Kasumi-1 (cell line): ENCODE results near the gene RASGEF1C.

ENCODE experiments used
- DNase-seq, 2 experiments: peaks; one replicate each; lab custom pipeline; 2025; lab: John Stamatoyannopoulos, UW

RASGEF1C gene

DNA sequence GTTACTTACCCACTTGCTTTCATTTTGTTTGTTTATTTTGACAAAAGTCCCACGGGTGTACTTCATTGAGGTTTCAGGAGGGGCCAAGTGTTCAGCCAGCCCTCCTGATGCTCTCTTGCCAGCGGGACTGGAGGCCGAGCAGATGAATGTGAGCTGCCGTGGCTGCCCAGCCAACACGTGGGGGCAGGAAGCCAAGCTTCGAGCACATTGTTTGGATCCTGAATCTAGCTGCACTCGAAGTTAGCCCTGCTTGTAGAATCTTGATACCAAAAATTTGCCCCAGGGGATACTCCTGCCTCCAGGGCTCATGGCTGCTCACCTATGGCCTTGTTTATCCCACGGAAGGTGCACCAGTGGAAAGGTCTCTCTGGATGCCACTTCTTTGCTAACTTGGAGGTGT, 49.3 kb downstream of the RASGEF1C start:
- DNase-seq = no peak

DNA sequence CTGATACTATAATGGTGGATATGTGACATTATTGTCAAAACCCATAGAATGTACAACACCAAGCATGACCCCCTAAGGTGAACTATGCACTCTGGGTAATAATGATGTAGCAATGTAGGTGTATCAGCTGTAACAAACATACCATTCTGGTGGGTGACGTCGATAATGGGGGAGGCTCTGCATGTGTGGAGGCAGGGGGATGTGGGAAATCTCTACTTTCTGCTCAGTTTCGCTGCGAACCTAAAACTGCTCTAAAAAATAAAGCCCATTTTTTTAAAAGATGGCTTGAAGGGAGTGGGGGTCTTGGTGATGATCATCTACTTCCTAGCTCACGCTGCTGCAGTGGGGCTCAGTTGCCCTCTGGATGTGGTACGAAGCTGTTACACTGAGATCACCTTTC, 51.1 kb downstream of the RASGEF1C start:
- no peak for DNase-seq

DNA sequence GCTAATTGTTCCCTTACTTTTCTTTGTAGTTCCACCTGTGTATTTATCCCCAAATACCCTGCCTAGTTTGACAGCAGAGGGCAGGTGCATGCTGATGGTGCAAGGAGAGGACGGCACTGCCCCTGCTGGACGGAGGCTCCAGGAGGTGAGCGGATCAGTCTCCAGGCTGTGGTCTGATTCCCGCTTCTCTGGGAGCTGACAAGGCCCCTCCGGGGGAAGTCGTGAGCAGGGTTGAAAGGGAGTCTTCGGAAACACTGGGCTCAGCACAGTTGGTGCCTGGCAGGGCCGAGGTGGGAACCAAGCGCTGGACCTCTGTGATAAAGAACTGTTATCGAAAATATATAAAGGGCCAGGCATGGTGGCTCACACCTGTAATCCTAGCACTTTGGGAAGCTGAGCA, 52.9 kb downstream of the RASGEF1C start:
- no peak for DNase-seq

DNA sequence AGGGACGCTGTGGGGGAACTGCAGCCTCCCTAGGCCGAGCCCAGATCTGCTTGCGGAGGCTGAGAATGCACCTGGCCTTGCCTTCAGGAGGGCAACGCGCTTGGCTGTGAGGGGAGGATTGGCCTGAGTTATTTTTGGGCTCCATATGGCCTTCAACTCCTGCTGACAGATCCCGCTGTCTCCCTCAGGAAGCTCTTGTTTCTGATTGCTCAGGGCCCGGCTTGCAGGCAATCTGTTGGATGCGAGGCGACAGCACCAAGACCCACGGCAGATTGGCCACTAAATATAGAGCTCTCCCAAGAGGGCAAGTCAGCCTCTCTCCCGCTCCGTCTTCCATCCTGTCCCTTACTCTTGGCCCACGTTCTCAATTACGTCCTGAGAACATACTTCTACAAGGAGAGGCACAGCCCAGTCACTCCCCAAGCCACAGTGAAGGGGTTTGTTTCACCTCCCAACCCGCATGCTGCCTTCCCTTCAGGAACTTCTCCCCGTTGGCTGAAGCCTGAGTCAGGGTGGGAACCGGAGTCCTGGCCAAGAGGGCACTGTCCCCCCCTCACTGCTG, 53.6 kb downstream of the RASGEF1C start:
- DNase-seq = no peak

DNA sequence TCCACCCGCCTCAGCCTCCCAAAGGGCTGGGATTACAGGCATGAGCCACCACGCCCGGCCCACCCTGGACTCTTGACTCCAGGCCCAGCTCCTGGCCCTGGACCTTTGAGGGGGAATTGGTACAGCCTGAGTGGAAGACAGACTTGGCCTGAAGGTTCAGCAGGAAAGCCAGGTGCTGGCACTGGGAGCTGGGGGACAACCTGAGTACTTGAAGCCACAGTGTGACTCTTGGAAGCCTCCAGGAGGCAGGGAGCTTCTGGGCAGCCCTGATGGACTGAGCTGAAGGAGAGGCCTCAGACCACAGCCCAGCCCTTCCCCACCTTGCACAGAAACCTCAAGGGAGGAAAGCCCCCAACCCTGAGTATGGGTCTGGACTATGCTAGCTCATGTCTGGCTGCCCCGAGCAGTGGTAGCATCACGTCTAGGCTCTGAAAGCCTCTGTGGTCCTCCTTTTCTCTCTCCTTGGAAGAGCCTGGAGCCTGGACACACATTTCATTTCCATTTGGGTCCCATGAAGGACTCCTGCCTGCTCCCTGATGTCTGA, 54.1 kb downstream of the RASGEF1C start:
- DNase-seq = no peak

DNA sequence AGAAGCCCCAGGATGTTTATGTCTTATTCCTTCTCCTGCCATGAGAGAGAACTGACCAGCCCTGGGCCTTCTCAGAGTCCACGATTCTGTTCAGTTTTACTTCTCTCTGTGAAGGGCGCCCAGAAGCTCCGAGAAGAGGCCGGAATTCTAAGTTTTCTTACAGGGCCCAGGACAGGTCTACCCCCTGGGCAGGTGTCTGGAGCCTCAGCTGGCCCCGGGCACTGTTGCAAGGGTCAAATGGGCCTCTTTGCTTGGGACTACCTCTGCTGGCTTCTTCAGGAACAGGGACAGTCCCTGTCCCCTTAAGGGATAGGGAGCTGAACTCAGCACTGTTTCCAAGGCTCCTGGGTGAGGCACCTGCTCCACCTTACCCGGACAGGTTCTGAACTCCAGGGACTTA, 55.0 kb downstream of the RASGEF1C start:
- DNase-seq = no peak

DNA sequence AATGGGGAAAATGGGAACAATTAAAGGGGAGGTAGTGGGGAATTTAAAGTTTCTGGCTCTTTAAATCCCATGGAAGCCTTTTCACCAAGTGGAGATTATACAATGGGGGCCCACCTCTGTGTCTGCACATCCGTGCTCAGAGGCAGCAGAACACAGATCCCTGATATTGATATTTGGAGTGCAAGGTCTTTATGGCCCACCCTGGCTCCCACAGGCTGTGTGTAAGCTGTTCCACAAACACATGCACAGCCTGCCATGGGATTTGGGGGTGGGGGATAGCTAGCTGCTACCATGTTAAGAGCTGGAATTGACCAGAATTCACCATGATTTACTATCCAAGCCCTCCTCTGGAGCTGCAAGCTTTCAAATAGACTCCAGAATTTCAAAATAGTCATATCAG, 55.9 kb downstream of the RASGEF1C start:
- no peak for DNase-seq

DNA sequence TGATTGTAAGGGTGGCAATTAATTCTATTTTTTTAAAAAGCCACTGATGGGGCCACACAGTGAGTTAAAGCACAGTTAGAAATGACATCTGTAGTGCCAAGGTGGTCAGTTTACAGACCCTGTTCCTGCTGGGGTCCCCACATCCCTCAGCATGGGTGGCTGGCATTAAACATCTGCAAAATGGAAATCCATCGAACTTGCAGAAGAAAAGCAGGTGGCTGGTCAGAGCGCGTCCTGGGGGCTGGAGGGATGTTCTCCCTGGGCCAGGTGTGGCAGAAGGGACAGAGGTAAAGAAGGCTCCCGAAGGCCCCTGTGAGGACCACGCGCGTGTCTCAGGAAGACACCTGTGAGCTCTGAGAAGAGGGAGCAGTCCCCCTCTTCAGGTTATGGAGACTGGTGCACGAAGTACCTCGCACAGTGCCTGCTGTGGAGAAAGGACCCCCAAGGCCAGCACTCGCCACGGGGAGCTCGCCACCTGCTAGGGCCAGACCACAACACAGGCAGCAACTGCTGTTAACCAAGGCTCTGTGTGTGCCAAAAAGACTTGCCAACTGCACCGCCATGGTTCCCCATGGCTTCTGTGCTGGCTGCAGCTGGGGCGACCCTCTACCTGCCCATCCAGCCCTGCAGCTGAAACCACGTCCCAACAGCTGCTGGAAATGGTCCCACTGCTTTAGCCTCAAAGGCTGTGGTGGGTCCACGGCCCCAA, 65.2 kb downstream of the RASGEF1C start:
- DNase-seq = no peak

DNA sequence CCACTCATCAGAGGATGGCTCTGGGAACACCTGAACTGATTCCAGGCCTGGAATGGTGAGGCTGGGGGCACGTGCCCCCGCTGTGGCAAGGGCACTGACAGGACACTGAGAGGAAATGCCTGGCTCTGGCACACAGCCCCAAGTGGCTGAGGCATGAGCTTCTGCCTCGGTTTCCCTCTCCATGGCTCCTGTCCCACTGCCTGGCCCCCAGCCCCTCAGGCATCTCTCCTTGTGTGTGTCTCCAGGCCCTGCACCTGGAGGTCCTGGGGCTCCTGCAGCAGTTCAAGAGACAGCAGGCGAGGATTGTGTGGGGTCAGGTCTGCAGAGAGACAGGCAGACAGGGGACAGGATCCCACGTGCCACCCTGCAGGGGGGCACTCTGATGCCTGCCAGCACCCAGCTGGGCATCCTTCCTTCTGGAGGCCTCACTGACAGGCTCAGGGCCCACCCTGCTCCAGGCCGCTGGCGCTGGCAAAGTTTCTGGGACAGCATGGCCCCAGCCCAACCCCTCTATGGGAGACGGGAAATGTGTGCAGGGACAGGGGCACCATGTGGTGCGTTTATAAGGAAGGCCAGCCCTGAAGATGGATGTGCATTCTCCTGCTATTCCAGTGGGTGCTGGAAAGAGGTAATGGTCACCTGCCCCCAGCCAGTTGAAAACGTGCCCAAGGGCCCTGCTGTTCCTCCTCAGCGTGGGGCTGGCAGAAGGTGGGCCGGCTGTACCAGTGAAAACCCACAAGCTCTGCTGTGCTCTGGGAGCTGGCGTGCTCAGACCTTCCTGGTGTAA, 66.0 kb downstream of the RASGEF1C start:
- DNase-seq = no peak

DNA sequence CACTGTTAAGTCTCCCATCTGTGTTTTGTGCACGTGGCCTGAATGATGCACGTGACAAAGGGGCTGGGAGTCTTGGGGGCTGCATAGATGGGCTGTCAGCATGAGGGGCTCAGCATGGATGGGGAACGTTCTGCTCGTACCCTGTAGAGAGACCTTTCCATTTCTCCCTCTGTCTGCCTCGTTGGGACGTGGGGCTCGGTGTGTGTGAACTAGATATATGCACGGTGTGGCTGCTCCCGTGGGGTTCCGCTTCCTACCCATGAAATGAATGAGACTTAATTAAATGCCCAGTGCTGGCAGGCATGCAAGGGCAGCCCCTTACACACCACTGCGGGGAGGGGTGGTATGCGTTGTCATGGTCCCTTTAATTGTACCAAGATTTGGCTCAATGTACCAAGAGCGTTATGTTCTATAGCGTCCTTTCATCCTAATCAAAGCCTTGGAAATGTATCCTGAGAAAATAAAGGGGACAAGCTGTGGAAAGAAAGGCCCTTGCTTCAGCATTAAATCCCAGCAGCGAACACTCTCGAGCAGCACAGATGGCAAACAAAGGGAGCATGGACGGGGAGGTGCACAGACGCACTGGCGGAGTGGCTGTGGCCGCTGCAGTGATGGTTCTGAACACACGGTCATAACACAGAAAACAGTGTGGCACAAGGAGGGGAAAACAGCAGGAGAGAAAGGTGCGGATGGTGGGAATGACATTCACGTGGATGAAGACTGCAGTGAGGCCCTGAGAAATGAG, 66.8 kb downstream of the RASGEF1C start:
- no peak for DNase-seq

DNA sequence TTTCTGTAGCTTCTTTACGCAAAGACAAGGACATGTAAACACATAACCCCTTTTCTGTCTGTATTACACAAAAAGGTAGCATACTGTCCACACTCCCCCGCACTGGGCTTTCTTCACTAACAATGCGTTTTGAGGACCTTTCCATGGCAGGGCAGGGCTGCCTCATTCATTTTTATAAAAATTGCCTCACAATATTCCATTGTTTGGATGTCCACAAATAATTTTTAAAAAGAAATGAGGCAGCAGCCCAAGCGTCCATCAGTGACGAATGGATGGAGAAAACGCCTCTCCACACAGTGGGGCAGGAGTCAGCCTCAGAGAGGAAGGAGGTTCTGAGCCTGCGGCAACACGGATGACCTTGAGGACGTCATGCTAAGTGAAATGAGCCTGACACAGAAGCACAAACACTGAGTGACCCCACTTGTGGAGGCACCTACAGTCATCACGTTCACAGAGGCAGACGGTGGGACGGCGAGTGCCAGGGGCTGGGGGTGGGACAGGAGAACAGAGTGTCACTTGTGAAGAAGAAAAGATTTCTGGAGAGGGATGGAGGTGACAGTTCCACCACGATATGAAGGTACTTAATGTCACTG, 67.8 kb downstream of the RASGEF1C start:
- DNase-seq = no peak

DNA sequence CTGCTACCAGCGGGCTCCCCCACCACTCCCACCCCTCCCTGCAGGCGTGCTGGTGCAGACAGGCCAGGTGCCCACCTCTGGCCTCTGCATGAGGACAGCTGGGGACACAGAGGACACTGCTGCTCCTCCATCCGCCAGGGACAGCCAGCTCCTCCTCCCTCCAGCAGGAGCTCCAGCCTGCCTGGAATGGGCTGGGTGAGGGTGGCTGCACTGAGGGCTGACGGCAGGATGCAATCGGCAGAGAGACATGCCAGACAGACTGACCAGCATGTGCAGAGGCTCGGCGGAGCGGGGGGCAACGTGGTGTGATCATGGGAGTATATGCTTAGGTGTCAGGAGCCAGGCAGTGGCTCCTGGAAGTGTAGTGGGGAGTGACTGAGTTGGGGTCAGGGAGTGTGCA, 68.4 kb downstream of the RASGEF1C start:
- no peak for DNase-seq

DNA sequence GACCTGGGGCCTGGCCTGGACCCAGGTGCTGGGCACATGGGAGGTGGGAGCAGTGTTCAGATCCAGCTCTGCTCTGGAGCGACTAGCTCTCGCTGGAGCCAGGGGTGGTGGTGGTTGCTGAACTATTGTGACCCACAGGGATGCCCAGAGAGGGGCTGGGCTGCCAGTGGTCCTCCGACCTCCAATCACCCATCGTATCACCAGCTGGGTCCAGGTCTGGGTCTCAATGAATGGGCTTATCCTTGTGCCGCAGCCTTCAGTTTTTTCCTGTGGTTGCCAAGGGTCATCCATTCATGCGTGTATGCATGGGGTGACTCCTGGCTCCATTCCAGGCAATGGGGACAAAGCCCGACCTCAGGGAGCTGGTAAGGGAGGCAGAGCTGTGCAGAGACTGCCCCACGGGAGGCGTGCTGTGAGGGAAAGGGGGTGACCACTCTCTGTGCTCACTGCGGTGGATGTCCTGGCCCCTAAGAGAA, 68.9 kb downstream of the RASGEF1C start:
- DNase-seq = no peak

DNA sequence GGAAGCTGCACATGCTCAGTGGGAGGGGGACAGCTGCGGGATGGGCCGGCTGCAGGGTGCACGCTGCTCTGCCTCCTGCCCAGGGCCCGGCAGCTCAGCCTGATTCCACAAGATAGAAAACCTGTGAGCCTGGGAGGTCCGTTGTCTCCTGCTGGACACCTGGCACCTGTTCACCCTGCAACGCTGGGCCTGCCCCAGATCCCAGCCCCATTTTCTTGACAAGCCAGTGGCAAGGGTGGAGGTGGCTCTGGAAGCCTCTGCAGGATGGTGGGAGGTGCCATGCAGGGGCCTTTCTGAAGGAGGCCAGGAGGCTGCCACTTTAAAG, 69.3 kb downstream of the RASGEF1C start:
- no peak for DNase-seq

DNA sequence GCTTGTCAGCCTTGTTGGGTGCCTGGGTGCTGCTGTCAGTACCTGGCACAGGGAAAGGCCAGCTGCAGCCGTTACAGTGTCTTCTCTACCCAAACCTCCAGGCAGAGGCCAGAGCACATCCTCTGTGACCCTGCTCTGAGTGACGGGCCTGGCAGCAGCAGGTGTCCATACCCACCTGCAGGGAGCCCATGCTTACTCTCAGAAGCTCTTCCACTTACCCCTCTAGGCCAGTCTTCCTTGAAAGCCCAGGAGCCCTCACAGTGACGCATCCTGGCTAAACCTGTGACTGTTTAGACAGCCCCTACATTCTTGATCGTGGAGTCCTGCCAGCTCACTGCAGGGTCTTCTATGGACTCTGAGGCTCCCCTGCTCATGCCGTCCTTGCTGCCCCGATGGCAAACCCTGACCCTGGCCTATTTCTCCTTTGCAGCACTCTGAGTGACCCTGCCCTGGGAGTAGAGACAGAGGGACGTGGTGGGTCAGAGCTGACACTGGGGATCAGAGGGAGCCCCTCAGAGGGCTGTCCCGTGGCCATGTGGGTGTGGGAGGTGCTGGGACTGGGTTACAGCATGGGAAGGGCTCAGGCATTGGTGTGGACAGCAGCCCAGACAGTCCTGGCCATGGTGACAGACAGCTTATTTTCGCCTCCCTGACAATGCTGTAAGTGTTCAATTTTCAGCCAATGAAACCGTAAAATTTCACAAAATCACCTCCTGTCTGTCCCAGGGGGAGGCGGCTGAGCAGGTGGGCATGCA, 69.9 kb downstream of the RASGEF1C start:
- no peak for DNase-seq

DNA sequence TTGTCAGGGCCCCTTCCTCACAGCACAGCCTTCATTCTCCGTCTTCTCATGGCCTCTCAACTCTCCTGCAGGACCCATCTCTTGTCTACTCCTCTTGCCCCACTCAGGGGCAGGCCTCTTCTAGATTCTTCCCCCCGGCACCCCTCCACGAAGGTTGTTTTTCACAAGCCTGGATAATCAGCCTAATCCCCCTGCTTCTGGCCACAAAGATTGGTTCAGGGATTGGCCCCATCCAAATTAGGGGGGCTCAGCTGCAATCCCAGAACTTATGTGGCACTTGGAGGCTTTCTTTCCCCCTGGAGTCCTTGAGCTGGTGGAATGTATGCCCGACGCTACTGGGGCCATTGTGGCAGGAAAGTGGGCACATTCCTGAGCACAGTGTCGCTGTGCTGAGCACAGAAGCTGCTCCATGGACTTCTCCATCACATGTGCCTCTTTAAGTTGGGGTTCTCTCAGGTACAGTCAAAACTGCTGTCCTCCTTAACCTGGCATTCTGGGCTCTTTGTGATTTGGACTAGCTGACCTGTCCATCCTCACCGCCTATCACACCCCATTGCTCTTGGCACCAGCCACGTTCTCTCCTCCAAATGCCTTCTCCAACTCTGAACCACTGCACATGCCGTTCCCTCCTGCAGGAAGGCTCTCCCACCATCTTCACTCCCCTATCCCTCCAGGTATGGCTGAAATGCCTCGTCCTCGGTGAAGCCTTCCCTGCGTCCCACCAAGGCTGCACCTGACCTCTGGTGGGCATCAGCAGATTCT, 70.6 kb downstream of the RASGEF1C start:
- DNase-seq = no peak

DNA sequence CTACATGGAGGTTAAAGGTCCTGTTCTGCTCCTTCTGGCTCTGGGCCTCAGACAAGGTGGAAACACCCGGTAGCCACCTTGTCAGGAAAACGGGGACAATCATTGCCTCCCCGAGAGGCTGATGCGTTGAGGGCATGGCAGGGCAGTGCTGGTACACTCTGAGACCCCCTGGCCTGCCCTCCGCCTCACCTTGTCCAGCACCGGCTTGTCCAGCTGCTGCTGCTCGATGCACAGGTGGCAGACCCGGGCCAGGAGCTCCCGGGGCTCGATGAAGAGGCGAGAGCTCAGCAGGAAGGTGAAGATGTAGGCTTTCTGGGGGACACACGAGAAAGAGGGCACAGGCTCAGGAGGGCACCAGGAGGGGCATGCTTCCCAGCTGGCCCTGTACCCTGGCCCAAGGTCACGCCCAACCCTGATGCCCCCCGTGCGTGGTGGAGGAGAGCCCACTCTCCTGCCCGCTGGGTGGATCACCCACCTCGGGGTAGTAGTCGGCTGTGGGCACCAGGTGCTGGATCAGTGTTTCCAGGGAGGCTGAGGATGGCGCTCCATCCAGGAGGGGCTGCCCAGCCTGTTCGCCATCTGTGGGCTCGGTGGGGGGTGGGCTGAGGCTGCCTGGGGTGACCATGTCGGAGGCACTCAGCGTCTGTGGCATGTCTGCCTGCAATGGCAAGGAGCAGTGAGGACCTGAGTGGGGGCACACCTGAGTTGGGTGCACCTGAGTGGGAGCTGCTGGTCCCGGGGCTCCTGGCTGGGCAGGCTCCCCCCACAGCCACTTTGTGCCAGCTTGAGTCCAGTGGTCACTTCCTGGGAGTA, 71.4 kb downstream of the RASGEF1C start:
- no peak for DNase-seq

DNA sequence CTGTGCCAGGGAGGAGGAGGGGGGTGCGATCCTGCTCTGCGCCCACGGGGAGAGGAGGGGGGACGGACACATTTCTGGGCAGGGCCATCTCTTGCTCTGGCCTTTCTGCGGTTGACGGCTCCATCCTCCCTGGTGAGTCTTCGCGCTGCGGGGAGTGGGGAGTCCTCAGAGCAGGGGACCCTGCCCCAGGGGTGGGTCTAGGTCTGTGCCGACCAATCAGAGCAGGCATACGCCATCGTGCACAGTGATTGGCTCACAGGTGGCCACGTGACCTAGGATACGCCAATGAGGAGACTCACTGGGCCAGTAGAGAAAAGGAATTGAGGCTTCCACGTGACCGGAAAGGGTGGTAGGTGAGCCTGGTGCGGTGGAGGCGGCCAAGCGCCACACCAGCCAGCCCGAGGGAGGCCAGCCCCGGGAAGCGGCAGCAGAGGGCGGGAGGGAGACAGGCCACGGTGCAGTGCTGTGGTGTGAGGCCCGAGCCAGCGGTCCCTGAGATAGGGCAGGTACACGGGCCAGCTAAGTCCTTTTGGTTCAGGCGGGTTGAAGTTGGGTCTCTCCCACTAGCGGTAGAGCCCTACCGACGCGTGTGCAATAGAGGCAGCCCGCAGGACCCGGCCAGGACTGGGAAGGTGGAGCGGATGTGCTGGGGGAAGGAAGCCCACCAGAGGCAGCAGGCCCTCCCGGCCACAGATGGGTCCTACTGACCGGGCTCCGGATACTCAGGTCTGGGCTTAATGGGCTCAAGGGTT, 72.2 kb downstream of the RASGEF1C start:
- no peak for DNase-seq
